WTC11 (cell line): Measurements from ENCODE around the gene CARM1. TPM values are rescaled to one million over a fixed set of nuclear protein-coding genes. Genes with fewer than 3 reads are reported as not detected.

Experiments
- ATF1 ChIP-seq: sonication (generic); formaldehyde crosslinking; IDR thresholded peaks from 2 replicates; pipeline ENCODE4 v1.8.1; 2023; ENCODE audit warnings: mild to moderate bottlenecking, moderate library complexity, missing genetic modification reagents
- CREM ChIP-seq: sonication (generic); formaldehyde crosslinking; IDR thresholded peaks from 2 replicates; pipeline ENCODE4 v1.8.1; 2022; ENCODE audit warnings: mild to moderate bottlenecking, missing genetic modification reagents, moderate library complexity
- ETV6 ChIP-seq: sonication (generic); formaldehyde crosslinking; IDR thresholded peaks from 2 replicates; pipeline ENCODE4 v1.8.1; 2022; ENCODE audit warnings: mild to moderate bottlenecking, missing genetic modification reagents
- FOXJ3 ChIP-seq: sonication (generic); formaldehyde crosslinking; IDR thresholded peaks from 2 replicates; pipeline ENCODE4 v1.9.0; 2021; ENCODE audit warnings: missing genetic modification reagents, mild to moderate bottlenecking, borderline replicate concordance
- FOXP1 ChIP-seq: sonication (generic); formaldehyde crosslinking; IDR thresholded peaks from 2 replicates; pipeline ENCODE4 v1.8.0; 2022; ENCODE audit warnings: missing genetic modification reagents, mild to moderate bottlenecking, moderate library complexity, borderline replicate concordance
- NFATC4 ChIP-seq: fragments of 250-450 bp; sonication (Bioruptor Pico); IDR thresholded peaks from 2 replicates; pipeline ENCODE4 v1.9.0; 2021; ENCODE audit warnings: mild to moderate bottlenecking
- NFE2L1 ChIP-seq: sonication (generic); formaldehyde crosslinking; IDR thresholded peaks from 2 replicates; pipeline ENCODE4 v1.8.1; 2023; ENCODE audit warnings: missing genetic modification reagents
- ZNF138 ChIP-seq: sonication (generic); formaldehyde crosslinking; conservative IDR thresholded peaks from 2 replicates; pipeline ENCODE4 v1.8.1; 2022; ENCODE audit warnings: mild to moderate bottlenecking, moderate library complexity, missing genetic modification reagents
- total RNA-seq: library from RNA; stranded (reverse); gene quantifications from 3 replicates; pipeline ENCODE4 v1.2.3, GENCODE V29; 2021
- TF ChIP-seq, protein P1 (sequence below): sonication (generic); formaldehyde crosslinking; IDR thresholded peaks from 2 replicates; pipeline ENCODE4 v1.8.0; 2022; ENCODE audit warnings: mild to moderate bottlenecking, missing genetic modification reagents
- TF ChIP-seq, protein P2 (sequence below): sonication (generic); formaldehyde crosslinking; IDR thresholded peaks from 2 replicates; pipeline ENCODE4 v1.8.1; 2022; ENCODE audit warnings: mild to moderate bottlenecking, moderate library complexity, missing genetic modification reagents
- TF ChIP-seq, protein P3 (sequence below): fragments of 250-450 bp; sonication (Bioruptor Pico); conservative IDR thresholded peaks from 2 replicates; pipeline ENCODE4 v1.9.0; 2021; ENCODE audit warnings: mild to moderate bottlenecking
- TF ChIP-seq, protein P4 (sequence below): sonication (generic); formaldehyde crosslinking; IDR thresholded peaks from 2 replicates; pipeline ENCODE4 v1.8.1; 2023; ENCODE audit warnings: mild to moderate bottlenecking, missing genetic modification reagents, moderate library complexity
- TF ChIP-seq, protein P5 (sequence below): sonication (generic); formaldehyde crosslinking; IDR thresholded peaks from 2 replicates; pipeline ENCODE4 v1.8.0; 2023; ENCODE audit warnings: missing genetic modification reagents, mild to moderate bottlenecking, borderline replicate concordance
- TF ChIP-seq, protein P6 (sequence below): sonication (generic); formaldehyde crosslinking; IDR thresholded peaks from 2 replicates; pipeline ENCODE4 v1.8.1; 2022; ENCODE audit warnings: low read depth, missing genetic modification reagents, borderline replicate concordance
- TF ChIP-seq, protein P7 (sequence below): fragments of 250-450 bp; sonication (Bioruptor Pico); IDR thresholded peaks from 2 replicates; pipeline ENCODE4 v1.8.0; 2021; ENCODE audit warnings: mild to moderate bottlenecking
- TF ChIP-seq, protein P8 (sequence below): fragments of 250-450 bp; sonication (Bioruptor Pico); IDR thresholded peaks from 2 replicates; pipeline ENCODE4 v1.9.0; 2021; ENCODE audit warnings: mild to moderate bottlenecking, borderline replicate concordance
- TF ChIP-seq, protein P9 (sequence below): fragments of 250-450 bp; sonication (Bioruptor Pico); IDR thresholded peaks from 2 replicates; pipeline ENCODE4 v1.9.0; 2021; ENCODE audit warnings: moderate library complexity, mild to moderate bottlenecking, inconsistent platforms, borderline replicate concordance
- TF ChIP-seq, protein P10 (sequence below): sonication (generic); formaldehyde crosslinking; IDR thresholded peaks from 2 replicates; pipeline ENCODE4 v1.8.1; 2023; ENCODE audit warnings: mild to moderate bottlenecking, missing genetic modification reagents

Gene CARM1
- total RNA-seq, 1 experiment from 2014 or later: 125 TPM

DNA sequence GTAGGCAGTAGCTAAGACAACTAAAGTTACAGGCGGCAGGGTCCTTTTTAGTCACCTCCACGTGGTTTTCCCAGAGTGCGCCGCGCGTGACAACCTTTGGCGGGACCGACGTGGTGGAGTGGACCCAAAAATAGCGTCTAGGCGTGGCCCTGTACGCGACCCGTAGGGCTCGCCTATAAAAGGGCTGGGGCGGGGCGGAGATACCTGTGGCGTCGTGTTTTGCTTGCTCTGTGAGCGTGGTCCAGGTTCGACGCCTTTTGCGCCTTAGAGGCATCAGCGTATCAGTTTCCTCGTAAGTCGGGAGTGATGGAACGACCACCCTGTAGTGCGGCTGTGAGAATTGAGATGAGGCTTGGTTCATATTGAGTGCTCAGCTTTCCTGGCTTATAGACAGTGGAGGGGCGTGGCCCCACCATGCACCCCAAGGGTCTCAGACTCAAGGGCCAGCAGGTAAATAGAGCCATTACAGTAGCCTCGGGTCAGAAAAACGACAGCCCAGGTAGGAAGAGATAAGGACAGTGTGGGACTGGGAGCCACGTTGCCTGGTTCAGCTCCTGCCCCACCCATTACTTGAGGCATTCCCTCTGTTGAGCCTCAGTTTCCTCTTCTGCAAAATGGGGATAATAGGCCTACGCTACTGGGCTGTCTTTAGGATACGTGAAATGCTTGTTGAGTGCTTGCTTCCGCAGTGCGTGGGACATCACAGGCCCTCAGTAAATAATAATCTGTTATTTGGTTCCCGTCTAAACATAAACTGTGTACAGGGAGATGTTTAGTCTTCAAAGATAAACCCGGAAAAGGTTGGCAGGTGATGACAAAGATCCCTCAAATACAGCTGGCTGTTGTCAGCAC lies 34.6 kb upstream of the CARM1 start (continued):
- TF ChIP-seq, protein P1, sequence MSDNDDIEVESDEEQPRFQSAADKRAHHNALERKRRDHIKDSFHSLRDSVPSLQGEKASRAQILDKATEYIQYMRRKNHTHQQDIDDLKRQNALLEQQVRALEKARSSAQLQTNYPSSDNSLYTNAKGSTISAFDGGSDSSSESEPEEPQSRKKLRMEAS (CRISPR knock-in tag): peak; percentile 100
- TF ChIP-seq ATF1 (CRISPR knock-in tag) (peak; percentile 90), ETV6 (CRISPR knock-in tag) (peak; percentile 81), ZNF138 (CRISPR knock-in tag) (no peak), CREM (CRISPR knock-in tag) (peak; percentile 72; the same call in 1 of the 2 replicates), NFE2L1 (CRISPR knock-in tag) (peak; percentile 96), NFATC4 (no peak), FOXJ3 (CRISPR knock-in tag) (no peak), FOXP1 (CRISPR knock-in tag) (peak; percentile 99)
- TF ChIP-seq, protein P2, sequence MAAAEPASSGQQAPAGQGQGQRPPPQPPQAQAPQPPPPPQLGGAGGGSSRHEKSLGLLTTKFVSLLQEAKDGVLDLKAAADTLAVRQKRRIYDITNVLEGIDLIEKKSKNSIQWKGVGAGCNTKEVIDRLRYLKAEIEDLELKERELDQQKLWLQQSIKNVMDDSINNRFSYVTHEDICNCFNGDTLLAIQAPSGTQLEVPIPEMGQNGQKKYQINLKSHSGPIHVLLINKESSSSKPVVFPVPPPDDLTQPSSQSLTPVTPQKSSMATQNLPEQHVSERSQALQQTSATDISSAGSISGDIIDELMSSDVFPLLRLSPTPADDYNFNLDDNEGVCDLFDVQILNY (CRISPR knock-in tag): peak; percentile 90
- TF ChIP-seq, protein P3, sequence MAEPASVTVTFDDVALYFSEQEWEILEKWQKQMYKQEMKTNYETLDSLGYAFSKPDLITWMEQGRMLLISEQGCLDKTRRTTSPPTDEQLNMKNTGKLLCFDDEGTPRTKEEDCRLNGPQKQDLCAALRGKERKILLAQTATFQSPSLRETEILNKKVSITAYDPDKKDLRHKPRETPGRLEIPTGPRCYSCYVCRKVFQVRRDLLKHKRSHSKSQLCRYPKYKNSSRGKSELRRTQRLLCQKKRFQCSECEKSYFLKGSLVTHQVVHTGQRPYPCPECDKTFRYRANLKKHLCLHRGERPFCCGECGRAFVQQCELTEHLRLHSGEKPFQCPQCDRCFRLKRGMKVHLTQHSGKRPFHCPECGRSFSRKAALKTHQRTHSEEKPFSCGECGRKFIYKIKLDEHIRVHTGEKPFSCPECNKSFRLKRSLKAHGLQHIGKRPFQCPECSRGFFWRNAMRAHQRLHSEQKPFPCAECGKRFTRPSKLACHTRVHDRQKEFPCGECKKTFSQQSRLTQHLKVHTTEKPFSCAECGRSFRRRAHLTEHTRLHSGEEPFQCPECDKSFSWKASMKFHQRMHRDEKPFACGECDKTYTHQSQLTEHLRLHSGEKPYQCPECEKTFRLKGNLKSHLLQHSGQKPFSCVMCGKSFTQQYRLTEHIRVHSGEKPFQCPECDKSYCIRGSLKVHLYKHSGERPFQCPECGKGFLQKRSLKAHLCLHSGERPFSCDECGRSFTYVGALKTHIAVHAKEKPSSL: no peak
- TF ChIP-seq, protein P4, sequence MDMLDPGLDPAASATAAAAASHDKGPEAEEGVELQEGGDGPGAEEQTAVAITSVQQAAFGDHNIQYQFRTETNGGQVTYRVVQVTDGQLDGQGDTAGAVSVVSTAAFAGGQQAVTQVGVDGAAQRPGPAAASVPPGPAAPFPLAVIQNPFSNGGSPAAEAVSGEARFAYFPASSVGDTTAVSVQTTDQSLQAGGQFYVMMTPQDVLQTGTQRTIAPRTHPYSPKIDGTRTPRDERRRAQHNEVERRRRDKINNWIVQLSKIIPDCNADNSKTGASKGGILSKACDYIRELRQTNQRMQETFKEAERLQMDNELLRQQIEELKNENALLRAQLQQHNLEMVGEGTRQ (CRISPR knock-in tag): peak; percentile 92
- TF ChIP-seq, protein P5, sequence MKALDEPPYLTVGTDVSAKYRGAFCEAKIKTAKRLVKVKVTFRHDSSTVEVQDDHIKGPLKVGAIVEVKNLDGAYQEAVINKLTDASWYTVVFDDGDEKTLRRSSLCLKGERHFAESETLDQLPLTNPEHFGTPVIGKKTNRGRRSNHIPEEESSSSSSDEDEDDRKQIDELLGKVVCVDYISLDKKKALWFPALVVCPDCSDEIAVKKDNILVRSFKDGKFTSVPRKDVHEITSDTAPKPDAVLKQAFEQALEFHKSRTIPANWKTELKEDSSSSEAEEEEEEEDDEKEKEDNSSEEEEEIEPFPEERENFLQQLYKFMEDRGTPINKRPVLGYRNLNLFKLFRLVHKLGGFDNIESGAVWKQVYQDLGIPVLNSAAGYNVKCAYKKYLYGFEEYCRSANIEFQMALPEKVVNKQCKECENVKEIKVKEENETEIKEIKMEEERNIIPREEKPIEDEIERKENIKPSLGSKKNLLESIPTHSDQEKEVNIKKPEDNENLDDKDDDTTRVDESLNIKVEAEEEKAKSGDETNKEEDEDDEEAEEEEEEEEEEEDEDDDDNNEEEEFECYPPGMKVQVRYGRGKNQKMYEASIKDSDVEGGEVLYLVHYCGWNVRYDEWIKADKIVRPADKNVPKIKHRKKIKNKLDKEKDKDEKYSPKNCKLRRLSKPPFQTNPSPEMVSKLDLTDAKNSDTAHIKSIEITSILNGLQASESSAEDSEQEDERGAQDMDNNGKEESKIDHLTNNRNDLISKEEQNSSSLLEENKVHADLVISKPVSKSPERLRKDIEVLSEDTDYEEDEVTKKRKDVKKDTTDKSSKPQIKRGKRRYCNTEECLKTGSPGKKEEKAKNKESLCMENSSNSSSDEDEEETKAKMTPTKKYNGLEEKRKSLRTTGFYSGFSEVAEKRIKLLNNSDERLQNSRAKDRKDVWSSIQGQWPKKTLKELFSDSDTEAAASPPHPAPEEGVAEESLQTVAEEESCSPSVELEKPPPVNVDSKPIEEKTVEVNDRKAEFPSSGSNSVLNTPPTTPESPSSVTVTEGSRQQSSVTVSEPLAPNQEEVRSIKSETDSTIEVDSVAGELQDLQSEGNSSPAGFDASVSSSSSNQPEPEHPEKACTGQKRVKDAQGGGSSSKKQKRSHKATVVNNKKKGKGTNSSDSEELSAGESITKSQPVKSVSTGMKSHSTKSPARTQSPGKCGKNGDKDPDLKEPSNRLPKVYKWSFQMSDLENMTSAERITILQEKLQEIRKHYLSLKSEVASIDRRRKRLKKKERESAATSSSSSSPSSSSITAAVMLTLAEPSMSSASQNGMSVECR (CRISPR knock-in tag): peak; percentile 95
- TF ChIP-seq, protein P6, sequence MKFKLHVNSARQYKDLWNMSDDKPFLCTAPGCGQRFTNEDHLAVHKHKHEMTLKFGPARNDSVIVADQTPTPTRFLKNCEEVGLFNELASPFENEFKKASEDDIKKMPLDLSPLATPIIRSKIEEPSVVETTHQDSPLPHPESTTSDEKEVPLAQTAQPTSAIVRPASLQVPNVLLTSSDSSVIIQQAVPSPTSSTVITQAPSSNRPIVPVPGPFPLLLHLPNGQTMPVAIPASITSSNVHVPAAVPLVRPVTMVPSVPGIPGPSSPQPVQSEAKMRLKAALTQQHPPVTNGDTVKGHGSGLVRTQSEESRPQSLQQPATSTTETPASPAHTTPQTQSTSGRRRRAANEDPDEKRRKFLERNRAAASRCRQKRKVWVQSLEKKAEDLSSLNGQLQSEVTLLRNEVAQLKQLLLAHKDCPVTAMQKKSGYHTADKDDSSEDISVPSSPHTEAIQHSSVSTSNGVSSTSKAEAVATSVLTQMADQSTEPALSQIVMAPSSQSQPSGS: peak; percentile 92; the same call in 1 of the 2 replicates
- TF ChIP-seq, protein P7, sequence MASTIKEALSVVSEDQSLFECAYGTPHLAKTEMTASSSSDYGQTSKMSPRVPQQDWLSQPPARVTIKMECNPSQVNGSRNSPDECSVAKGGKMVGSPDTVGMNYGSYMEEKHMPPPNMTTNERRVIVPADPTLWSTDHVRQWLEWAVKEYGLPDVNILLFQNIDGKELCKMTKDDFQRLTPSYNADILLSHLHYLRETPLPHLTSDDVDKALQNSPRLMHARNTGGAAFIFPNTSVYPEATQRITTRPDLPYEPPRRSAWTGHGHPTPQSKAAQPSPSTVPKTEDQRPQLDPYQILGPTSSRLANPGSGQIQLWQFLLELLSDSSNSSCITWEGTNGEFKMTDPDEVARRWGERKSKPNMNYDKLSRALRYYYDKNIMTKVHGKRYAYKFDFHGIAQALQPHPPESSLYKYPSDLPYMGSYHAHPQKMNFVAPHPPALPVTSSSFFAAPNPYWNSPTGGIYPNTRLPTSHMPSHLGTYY: peak; percentile 3; the same call in 1 of the 2 replicates
- TF ChIP-seq, protein P8, sequence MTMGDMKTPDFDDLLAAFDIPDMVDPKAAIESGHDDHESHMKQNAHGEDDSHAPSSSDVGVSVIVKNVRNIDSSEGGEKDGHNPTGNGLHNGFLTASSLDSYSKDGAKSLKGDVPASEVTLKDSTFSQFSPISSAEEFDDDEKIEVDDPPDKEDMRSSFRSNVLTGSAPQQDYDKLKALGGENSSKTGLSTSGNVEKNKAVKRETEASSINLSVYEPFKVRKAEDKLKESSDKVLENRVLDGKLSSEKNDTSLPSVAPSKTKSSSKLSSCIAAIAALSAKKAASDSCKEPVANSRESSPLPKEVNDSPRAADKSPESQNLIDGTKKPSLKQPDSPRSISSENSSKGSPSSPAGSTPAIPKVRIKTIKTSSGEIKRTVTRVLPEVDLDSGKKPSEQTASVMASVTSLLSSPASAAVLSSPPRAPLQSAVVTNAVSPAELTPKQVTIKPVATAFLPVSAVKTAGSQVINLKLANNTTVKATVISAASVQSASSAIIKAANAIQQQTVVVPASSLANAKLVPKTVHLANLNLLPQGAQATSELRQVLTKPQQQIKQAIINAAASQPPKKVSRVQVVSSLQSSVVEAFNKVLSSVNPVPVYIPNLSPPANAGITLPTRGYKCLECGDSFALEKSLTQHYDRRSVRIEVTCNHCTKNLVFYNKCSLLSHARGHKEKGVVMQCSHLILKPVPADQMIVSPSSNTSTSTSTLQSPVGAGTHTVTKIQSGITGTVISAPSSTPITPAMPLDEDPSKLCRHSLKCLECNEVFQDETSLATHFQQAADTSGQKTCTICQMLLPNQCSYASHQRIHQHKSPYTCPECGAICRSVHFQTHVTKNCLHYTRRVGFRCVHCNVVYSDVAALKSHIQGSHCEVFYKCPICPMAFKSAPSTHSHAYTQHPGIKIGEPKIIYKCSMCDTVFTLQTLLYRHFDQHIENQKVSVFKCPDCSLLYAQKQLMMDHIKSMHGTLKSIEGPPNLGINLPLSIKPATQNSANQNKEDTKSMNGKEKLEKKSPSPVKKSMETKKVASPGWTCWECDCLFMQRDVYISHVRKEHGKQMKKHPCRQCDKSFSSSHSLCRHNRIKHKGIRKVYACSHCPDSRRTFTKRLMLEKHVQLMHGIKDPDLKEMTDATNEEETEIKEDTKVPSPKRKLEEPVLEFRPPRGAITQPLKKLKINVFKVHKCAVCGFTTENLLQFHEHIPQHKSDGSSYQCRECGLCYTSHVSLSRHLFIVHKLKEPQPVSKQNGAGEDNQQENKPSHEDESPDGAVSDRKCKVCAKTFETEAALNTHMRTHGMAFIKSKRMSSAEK: peak; percentile 96; the same call in 1 of the 2 replicates
- TF ChIP-seq, protein P9, sequence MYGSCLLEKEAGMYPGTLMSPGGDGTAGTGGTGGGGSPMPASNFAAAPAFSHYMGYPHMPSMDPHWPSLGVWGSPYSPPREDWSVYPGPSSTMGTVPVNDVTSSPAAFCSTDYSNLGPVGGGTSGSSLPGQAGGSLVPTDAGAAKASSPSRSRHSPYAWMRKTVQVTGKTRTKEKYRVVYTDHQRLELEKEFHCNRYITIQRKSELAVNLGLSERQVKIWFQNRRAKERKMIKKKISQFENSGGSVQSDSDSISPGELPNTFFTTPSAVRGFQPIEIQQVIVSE (CRISPR knock-in tag): no peak
- TF ChIP-seq, protein P10, sequence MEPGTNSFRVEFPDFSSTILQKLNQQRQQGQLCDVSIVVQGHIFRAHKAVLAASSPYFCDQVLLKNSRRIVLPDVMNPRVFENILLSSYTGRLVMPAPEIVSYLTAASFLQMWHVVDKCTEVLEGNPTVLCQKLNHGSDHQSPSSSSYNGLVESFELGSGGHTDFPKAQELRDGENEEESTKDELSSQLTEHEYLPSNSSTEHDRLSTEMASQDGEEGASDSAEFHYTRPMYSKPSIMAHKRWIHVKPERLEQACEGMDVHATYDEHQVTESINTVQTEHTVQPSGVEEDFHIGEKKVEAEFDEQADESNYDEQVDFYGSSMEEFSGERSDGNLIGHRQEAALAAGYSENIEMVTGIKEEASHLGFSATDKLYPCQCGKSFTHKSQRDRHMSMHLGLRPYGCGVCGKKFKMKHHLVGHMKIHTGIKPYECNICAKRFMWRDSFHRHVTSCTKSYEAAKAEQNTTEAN: peak; percentile 91; the same call in 1 of the 2 replicates
